Measurements from ENCODE around the gene TMEM182.

TMEM182 gene

GRCh38 chr2:102761763-102762162 lies at the start of gene TMEM182:
Gene TMEM182 (plus strand): TSS chr2:102762031. CDS start chr2:102762218, 187 bp downstream.
- no peak for DNase-seq
- no peaks in the 10 kb centered on the region for H3K36me3 Mint-ChIP-seq
- no peaks in the 10 kb centered on the region for H3K9me3 Mint-ChIP-seq
- H3K4me3 Mint-ChIP-seq, result no peak within 1 kb of the TSS
- H3K27ac Mint-ChIP-seq, result no peak within 1 kb of the TSS
- H3K27me3 Mint-ChIP-seq, result no peaks in the 10 kb centered on the region
- H3K4me1 Mint-ChIP-seq, result no peaks in the 10 kb centered on the region
- CTCF ChIA-PET, result interaction anchor here (1.1 to 5.6 kb wide), 3 partner anchors 8 to 44 kb away, joined by 3 to 37 read pairs (median 3); no protein-coding TSS in a partner anchor

GRCh38 chr2:102717308-102718018 lies 44.4 kb upstream of the TMEM182 start:
- no peaks in the 10 kb centered on the region for H3K9me3 Mint-ChIP-seq
- H3K36me3 Mint-ChIP-seq, result peaks cover 24% of the 10 kb centered on the region
- no peaks in the 10 kb centered on the region for H3K4me1 Mint-ChIP-seq
- H3K27ac Mint-ChIP-seq, result no peak overlapping the region
- DNase-seq, result no peak
- CTCF ChIA-PET, result no interaction called here
- no peaks in the 10 kb centered on the region for H3K27me3 Mint-ChIP-seq
- no peak overlapping the region for H3K4me3 Mint-ChIP-seq

GRCh38 chr2:102718387-102719316 lies 43.2 kb upstream of the TMEM182 start:
- Mint-ChIP-seq H3K4me3 (no peak overlapping the region), H3K27ac (no peak overlapping the region), H3K4me1 (no peaks in the 10 kb centered on the region), H3K36me3 (peaks cover 29% of the 10 kb centered on the region), H3K9me3 (no peaks in the 10 kb centered on the region), H3K27me3 (no peaks in the 10 kb centered on the region)
- no peak for DNase-seq
- CTCF ChIA-PET, result no interaction called here

- Mint-ChIP-seq H3K4me3 (no peak overlapping the region), H3K4me1 (no peaks in the 10 kb centered on the region), H3K9me3 (no peaks in the 10 kb centered on the region), H3K27ac (no peak overlapping the region), H3K27me3 (no peaks in the 10 kb centered on the region), H3K36me3 (peaks cover 32% of the 10 kb centered on the region)
- DNase-seq, result no peak
- CTCF ChIA-PET, result no interaction called here
Measured at GRCh38 chr2:102724016-102724490, 37.8 kb upstream of the TMEM182 start.

- peaks cover 29% of the 10 kb centered on the region for H3K36me3 Mint-ChIP-seq
- CTCF ChIA-PET, result no interaction called here
Measured at GRCh38 chr2:102724553-102724952, 37.3 kb upstream of the TMEM182 start.

GRCh38 chr2:102726128-102727087 lies 35.4 kb upstream of the TMEM182 start:
- Mint-ChIP-seq H3K27ac (no peak overlapping the region), H3K36me3 (peaks cover 26% of the 10 kb centered on the region), H3K27me3 (no peaks in the 10 kb centered on the region), H3K4me1 (no peaks in the 10 kb centered on the region), H3K4me3 (no peak overlapping the region), H3K9me3 (no peaks in the 10 kb centered on the region)
- CTCF ChIA-PET, result no interaction called here
- no peak for DNase-seq

More at GRCh38 chr2:102724553-102724952, 37.3 kb upstream of the TMEM182 start:
- Mint-ChIP-seq H3K27me3 (no peaks in the 10 kb centered on the region), H3K4me3 (no peak overlapping the region), H3K27ac (no peak overlapping the region), H3K4me1 (no peaks in the 10 kb centered on the region), H3K9me3 (no peaks in the 10 kb centered on the region)
- DNase-seq, result no peak

- DNase-seq, result no peak
- H3K9me3 Mint-ChIP-seq, result no peaks in the 10 kb centered on the region
- peaks cover 11% of the 10 kb centered on the region for H3K36me3 Mint-ChIP-seq
- CTCF ChIA-PET, result interaction anchor here (0.6 to 2.1 kb wide), 4 partner anchors 18 to 722 kb away, joined by 3 to 10 read pairs (median 4); no protein-coding TSS in a partner anchor
- H3K27me3 Mint-ChIP-seq, result no peaks in the 10 kb centered on the region
- peak overlapping the region; percentile 94 for H3K4me3 Mint-ChIP-seq
- no peak overlapping the region for H3K27ac Mint-ChIP-seq
- peaks cover 35% of the 10 kb centered on the region for H3K4me1 Mint-ChIP-seq
Measured at GRCh38 chr2:102735416-102736109, 26.3 kb upstream of the TMEM182 start.

- H3K27me3 Mint-ChIP-seq, result no peaks in the 10 kb centered on the region
- no peak for DNase-seq
- peak overlapping the region; percentile 94 for H3K4me3 Mint-ChIP-seq
- CTCF ChIA-PET, result interaction anchor here (0.6 to 2.1 kb wide), 5 partner anchors 16 to 722 kb away, joined by 3 to 10 read pairs (median 3); no protein-coding TSS in a partner anchor
- H3K36me3 Mint-ChIP-seq, result peaks cover 7% of the 10 kb centered on the region
- no peak overlapping the region for H3K27ac Mint-ChIP-seq
- no peaks in the 10 kb centered on the region for H3K9me3 Mint-ChIP-seq
- peaks cover 35% of the 10 kb centered on the region for H3K4me1 Mint-ChIP-seq
Measured at GRCh38 chr2:102736110-102736409, 25.8 kb upstream of the TMEM182 start.

GRCh38 chr2:102736410-102737409 lies 25.1 kb upstream of the TMEM182 start:
- Mint-ChIP-seq H3K4me3 (peak overlapping the region; percentile 94), H3K27me3 (no peaks in the 10 kb centered on the region), H3K4me1 (peaks cover 35% of the 10 kb centered on the region), H3K9me3 (no peaks in the 10 kb centered on the region), H3K36me3 (peaks cover 3% of the 10 kb centered on the region), H3K27ac (peak overlapping the region; percentile 72)
- CTCF ChIA-PET, result interaction anchor here (0.6 to 2.1 kb wide), 7 partner anchors 15 to 723 kb away, joined by 3 to 10 read pairs (median 4); no protein-coding TSS in a partner anchor
- DNase-seq, result peak; percentile 89

GRCh38 chr2:102737431-102737830 lies 24.4 kb upstream of the TMEM182 start:
- Mint-ChIP-seq H3K27ac (no peak overlapping the region), H3K27me3 (no peaks in the 10 kb centered on the region), H3K4me3 (peak overlapping the region; percentile 94), H3K36me3 (peaks cover 1% of the 10 kb centered on the region), H3K4me1 (peaks cover 35% of the 10 kb centered on the region), H3K9me3 (no peaks in the 10 kb centered on the region)
- DNase-seq, result no peak
- CTCF ChIA-PET, result interaction anchor here (1.2 to 2.1 kb wide), 3 partner anchors 14 to 17 kb away, joined by 3 to 10 read pairs (median 4); no protein-coding TSS in a partner anchor

- Mint-ChIP-seq H3K27ac (no peak overlapping the region), H3K9me3 (no peaks in the 10 kb centered on the region), H3K4me1 (no peaks in the 10 kb centered on the region), H3K27me3 (no peaks in the 10 kb centered on the region), H3K36me3 (no peaks in the 10 kb centered on the region), H3K4me3 (no peak overlapping the region)
- no peak for DNase-seq
- CTCF ChIA-PET, result no interaction called here
Measured at GRCh38 chr2:102743259-102743658, 18.6 kb upstream of the TMEM182 start.

- Mint-ChIP-seq H3K4me3 (no peak overlapping the region), H3K27ac (no peak overlapping the region), H3K36me3 (no peaks in the 10 kb centered on the region), H3K9me3 (no peaks in the 10 kb centered on the region), H3K4me1 (no peaks in the 10 kb centered on the region), H3K27me3 (no peaks in the 10 kb centered on the region)
- CTCF ChIA-PET, result no interaction called here
- DNase-seq, result no peak
Measured at GRCh38 chr2:102748107-102748506, 13.7 kb upstream of the TMEM182 start.
